H1 (cell line): ENCODE results near the gene GRIA1.

ENCODE experiments used
- RAD21 ChIP-seq, 2 experiments: IDR thresholded peaks in 1 of 2; conservative IDR thresholded peaks in 1 of 2; 2 replicates each; pipeline ENCODE4 v1.6.1; 2011; ENCODE audit warnings: low read depth in 2 of 2, low read length in 2 of 2, improper control_type of control experiment in 1 of 2, inconsistent platforms in 1 of 2, mild to moderate bottlenecking in 1 of 2, moderate library complexity in 1 of 2
- SP1 ChIP-seq: IDR thresholded peaks from 2 replicates; pipeline ENCODE4 v1.6.1; 2011; ENCODE audit warnings: low read depth, low read length
- TF ChIP-seq, protein P1 (sequence below), 3 experiments: IDR thresholded peaks; 1 replicate in 2 of 3; 2 replicates in 1 of 3; pipeline versions ENCODE4 v1.5.1 to v1.6.1; 2011; ENCODE audit warnings: low read length in 3 of 3, mild to moderate bottlenecking in 3 of 3, inconsistent platforms in 2 of 3, low read depth in 1 of 3, moderate library complexity in 1 of 3; ENCODE audit not compliant: insufficient read depth in 1 of 3; ENCODE audit errors: control extremely low read depth in 1 of 3

DNA sequence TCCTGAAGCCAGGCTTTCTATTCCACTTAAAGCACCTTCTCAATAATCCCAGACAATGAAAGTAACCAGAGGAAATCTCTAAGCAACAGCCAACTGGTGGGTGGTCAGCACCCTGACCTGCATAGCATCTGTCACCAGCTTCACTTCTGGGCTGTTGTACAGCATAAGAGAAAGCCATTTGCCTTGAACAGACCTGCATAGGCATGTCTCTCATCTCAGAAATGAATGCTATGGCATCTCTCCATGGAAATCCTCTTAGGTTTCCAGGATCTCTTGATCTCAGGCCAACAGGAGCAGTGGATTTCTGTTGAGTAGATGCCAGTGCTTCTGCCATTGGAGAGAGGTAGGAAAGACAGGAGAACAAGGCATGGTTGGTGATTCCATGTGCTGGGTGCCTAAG is 213.6 kb downstream of the GRIA1 start:
- no peak for TF ChIP-seq SP1
- TF ChIP-seq, protein P1, sequence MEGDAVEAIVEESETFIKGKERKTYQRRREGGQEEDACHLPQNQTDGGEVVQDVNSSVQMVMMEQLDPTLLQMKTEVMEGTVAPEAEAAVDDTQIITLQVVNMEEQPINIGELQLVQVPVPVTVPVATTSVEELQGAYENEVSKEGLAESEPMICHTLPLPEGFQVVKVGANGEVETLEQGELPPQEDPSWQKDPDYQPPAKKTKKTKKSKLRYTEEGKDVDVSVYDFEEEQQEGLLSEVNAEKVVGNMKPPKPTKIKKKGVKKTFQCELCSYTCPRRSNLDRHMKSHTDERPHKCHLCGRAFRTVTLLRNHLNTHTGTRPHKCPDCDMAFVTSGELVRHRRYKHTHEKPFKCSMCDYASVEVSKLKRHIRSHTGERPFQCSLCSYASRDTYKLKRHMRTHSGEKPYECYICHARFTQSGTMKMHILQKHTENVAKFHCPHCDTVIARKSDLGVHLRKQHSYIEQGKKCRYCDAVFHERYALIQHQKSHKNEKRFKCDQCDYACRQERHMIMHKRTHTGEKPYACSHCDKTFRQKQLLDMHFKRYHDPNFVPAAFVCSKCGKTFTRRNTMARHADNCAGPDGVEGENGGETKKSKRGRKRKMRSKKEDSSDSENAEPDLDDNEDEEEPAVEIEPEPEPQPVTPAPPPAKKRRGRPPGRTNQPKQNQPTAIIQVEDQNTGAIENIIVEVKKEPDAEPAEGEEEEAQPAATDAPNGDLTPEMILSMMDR (IDR thresholded peaks at IDR 0.05; ENCODE audit: control extremely low read depth in 1 of 3, insufficient read depth in 1 of 3, low read depth in 1 of 3, low read length in 3 of 3), result no peak
- TF ChIP-seq RAD21 (IDR thresholded peaks at IDR 0.05 in 1 of 2, conservative IDR thresholded peaks at IDR 0.05 in 1 of 2; ENCODE audit: low read depth in 2 of 2, low read length in 2 of 2), result no peak
